HG03432 (cell line): ENCODE results near the gene TBC1D7.

Experiments used
- ATAC-seq: cut with Tn5 transposase; IDR thresholded peaks from one replicate; pipeline ENCODE4 v1.9.1; 2021; ENCODE audit warnings: mild to moderate bottlenecking, moderate library complexity; ENCODE audit not compliant: unreplicated experiment

TBC1D7 gene

GRCh38 chr6:13328076-13328874, at the start of gene TBC1D7:
Gene TBC1D7 (minus strand): TSS chr6:13328537. CDS start chr6:13326898, 1,639 bp downstream.
- ATAC-seq, result peak; percentile 94

GRCh38 chr6:13377054-13377758, 48.9 kb upstream of the TBC1D7 start:
- no peak for ATAC-seq

- ATAC-seq, result peak; percentile 88
Observed at GRCh38 chr6:13375360-13375878, 47.1 kb upstream of the TBC1D7 start.

- ATAC-seq, result no peak
Observed at GRCh38 chr6:13373919-13374318, 45.6 kb upstream of the TBC1D7 start.

GRCh38 chr6:13373488-13373886, 45.1 kb upstream of the TBC1D7 start:
- ATAC-seq, result no peak

- no peak for ATAC-seq
Observed at GRCh38 chr6:13372688-13373487, 44.6 kb upstream of the TBC1D7 start.

GRCh38 chr6:13372076-13372475, 43.7 kb upstream of the TBC1D7 start:
- no peak for ATAC-seq

- ATAC-seq, result no peak
Observed at GRCh38 chr6:13371421-13372072, 43.2 kb upstream of the TBC1D7 start.

- no peak for ATAC-seq
Observed at GRCh38 chr6:13370623-13371022, 42.3 kb upstream of the TBC1D7 start.

GRCh38 chr6:13369591-13369990, 41.3 kb upstream of the TBC1D7 start:
- no peak for ATAC-seq

- ATAC-seq, result no peak
Observed at GRCh38 chr6:13368731-13369115, 40.4 kb upstream of the TBC1D7 start.

GRCh38 chr6:13368079-13368730, 39.9 kb upstream of the TBC1D7 start:
- no peak for ATAC-seq

- no peak for ATAC-seq
Observed at GRCh38 chr6:13367396-13367795, 39.1 kb upstream of the TBC1D7 start.

- no peak for ATAC-seq
Observed at GRCh38 chr6:13365320-13365719, 37.0 kb upstream of the TBC1D7 start.

GRCh38 chr6:13364842-13365241, 36.5 kb upstream of the TBC1D7 start:
- no peak for ATAC-seq

- ATAC-seq, result no peak
Observed at GRCh38 chr6:13362412-13362811, 34.1 kb upstream of the TBC1D7 start.

- no peak for ATAC-seq
Observed at GRCh38 chr6:13360671-13361540, 32.6 kb upstream of the TBC1D7 start.

GRCh38 chr6:13359287-13359686, 30.9 kb upstream of the TBC1D7 start:
- no peak for ATAC-seq

- ATAC-seq, result no peak
Observed at GRCh38 chr6:13358511-13358910, 30.2 kb upstream of the TBC1D7 start.
